ENCODE data around the gene CFAP298. TPM values are rescaled to one million over a fixed set of nuclear protein-coding genes. Genes with fewer than 3 reads are reported as not detected.
"Not testable (repeated sequence)": the region's sequence is repeated elsewhere in the genome, so short reads cannot be mapped to it uniquely, and the experiment has no call there.

CFAP298 gene
- polyA plus RNA-seq, 1 experiment = 21.2 TPM

- CTCF ChIA-PET = interaction anchor here (0.6 to 5.5 kb wide), 2 partner anchors 13 to 901 kb away, joined by 5 to 55 read pairs; no protein-coding TSS in a partner anchor
- Histone ChIP-seq H3K27me3 (ENCODE audit: control insufficient read depth, insufficient read depth, low read length) (no peaks in the 10 kb centered on the region), H3K27ac (ENCODE audit: low read depth, low read length) (peak overlapping the region; percentile 98), H3K9me3 (ENCODE audit: control insufficient read depth, insufficient read depth, low read length) (no peaks in the 10 kb centered on the region), H3K4me3 (ENCODE audit: low read depth, low read length) (peak overlapping the region; percentile 92)
- TF ChIP-seq, protein P1, sequence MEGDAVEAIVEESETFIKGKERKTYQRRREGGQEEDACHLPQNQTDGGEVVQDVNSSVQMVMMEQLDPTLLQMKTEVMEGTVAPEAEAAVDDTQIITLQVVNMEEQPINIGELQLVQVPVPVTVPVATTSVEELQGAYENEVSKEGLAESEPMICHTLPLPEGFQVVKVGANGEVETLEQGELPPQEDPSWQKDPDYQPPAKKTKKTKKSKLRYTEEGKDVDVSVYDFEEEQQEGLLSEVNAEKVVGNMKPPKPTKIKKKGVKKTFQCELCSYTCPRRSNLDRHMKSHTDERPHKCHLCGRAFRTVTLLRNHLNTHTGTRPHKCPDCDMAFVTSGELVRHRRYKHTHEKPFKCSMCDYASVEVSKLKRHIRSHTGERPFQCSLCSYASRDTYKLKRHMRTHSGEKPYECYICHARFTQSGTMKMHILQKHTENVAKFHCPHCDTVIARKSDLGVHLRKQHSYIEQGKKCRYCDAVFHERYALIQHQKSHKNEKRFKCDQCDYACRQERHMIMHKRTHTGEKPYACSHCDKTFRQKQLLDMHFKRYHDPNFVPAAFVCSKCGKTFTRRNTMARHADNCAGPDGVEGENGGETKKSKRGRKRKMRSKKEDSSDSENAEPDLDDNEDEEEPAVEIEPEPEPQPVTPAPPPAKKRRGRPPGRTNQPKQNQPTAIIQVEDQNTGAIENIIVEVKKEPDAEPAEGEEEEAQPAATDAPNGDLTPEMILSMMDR (IDR thresholded peaks at IDR 0.05; ENCODE audit: low read depth, low read length) = no peak
- no peak for DNase-seq (ENCODE audit: low read depth, low spot score)
- POLR2A ChIA-PET = interaction anchor here (1.0 to 1.6 kb wide), 4 partner anchors 115 to 867 kb away, joined by 3 to 4 read pairs (median 4); partner anchors contain the start of genes EVA1C, IFNAR1, SYNJ1 and TMEM50B
Measured at GRCh38 chr21:32612999-32613337, 791 bp upstream of the CFAP298 start.

DNA sequence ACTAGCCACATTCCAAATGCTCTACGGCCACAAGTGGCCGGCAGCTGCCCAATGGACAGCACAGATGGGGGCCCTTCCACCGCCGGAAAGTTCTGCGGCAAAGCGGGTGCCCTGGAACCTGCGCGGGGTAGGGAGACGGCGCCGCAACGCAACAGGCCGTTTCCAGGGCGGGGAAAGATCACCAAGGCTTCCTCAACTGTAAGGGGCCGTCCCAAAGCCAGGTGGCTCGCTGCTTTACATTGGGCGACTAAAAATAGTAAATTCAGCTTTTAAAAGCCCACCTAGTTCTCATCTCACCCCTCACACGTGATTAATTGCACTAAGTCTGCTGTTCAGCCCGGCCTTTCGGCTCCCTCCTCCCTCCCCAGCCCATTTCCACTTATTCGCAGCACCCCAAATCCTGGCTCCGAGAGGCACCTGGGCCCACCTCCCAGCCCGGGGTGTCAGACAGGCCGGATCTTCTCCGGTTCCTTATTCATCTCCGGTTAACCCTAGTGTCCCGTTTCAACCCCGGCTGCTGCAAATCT is 643 bp downstream of the CFAP298 start:
- Histone ChIP-seq H3K4me3 (ENCODE audit: low read depth, low read length) (peak overlapping the region; percentile 92), H3K27me3 (ENCODE audit: control insufficient read depth, insufficient read depth, low read length) (no peaks in the 10 kb centered on the region), H3K27ac (ENCODE audit: low read depth, low read length) (peak overlapping the region; percentile 98), H3K9me3 (ENCODE audit: control insufficient read depth, insufficient read depth, low read length) (no peaks in the 10 kb centered on the region)
- TF ChIP-seq, protein P1 (IDR thresholded peaks at IDR 0.05; ENCODE audit: low read depth, low read length) = no peak
- CTCF ChIA-PET = interaction anchor here (0.6 to 5.5 kb wide), 2 partner anchors 12 to 1432 kb away, joined by 3 to 55 read pairs; no protein-coding TSS in a partner anchor
- POLR2A ChIA-PET = interaction anchor here (1.0 to 1.1 kb wide), 3 partner anchors 11 to 160 kb away, joined by 4 to 7 read pairs (median 5); partner anchors contain the start of genes PAXBP1 and SYNJ1
- no peak for DNase-seq (ENCODE audit: low read depth, low spot score)

- POLR2A ChIA-PET; H3K9me3 ChIP-seq (ENCODE audit: control insufficient read depth, insufficient read depth, low read length): not testable (repeated sequence)
- CTCF ChIA-PET = interaction anchor here (0.6 to 5.5 kb wide), 2 partner anchors 11 to 1432 kb away, joined by 3 to 55 read pairs; no protein-coding TSS in a partner anchor
Measured at GRCh38 chr21:32610940-32611339, 1.2 kb downstream of the CFAP298 start.

DNA sequence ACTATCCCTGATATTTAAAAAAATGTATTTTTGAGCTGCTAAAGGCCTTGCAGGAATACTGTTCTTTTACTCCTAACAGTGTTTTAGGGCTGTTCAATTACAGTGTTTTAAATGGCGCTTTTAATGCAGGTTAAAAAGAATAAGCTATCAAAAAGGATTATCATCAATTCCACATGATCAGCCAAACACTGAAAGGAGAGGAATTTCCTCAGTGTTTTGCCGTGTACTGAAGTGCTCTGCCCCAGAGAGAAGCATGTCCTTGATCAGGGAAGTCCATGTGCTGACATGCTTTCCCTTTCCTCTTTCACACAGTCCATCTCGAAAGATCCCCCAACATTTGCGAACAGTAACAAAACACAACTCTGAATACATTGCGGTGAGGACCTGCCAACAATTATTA is 3.3 kb downstream of the CFAP298 start:
- no peaks in the 10 kb centered on the region for H3K27me3 ChIP-seq (ENCODE audit: control insufficient read depth, insufficient read depth, low read length)
- H3K9me3 ChIP-seq (ENCODE audit: control insufficient read depth, insufficient read depth, low read length) = no peaks in the 10 kb centered on the region
- no peak overlapping the region for H3K4me3 ChIP-seq (ENCODE audit: low read depth, low read length)
- DNase-seq (ENCODE audit: low read depth, low spot score) = no peak
- TF ChIP-seq, protein P1 (IDR thresholded peaks at IDR 0.05; ENCODE audit: low read depth, low read length) = no peak
- H3K27ac ChIP-seq (ENCODE audit: low read depth, low read length) = no peak overlapping the region
- POLR2A ChIA-PET = interaction anchor here (1.2 kb wide), 1 partner anchor 119 kb away, joined by 4 read pairs; no protein-coding TSS in a partner anchor
- CTCF ChIA-PET = interaction anchor here (0.9 to 5.5 kb wide), 4 partner anchors 9 to 351 kb away, joined by 3 to 55 read pairs (median 6); no protein-coding TSS in a partner anchor

More at GRCh38 chr21:32610940-32611339, 1.2 kb downstream of the CFAP298 start:
- H3K27ac ChIP-seq (ENCODE audit: low read depth, low read length); DNase-seq (ENCODE audit: low read depth, low spot score); H3K27me3 ChIP-seq (ENCODE audit: control insufficient read depth, insufficient read depth, low read length): not testable (repeated sequence)
- H3K4me3 ChIP-seq (ENCODE audit: low read depth, low read length) = peak overlapping the region; percentile 50

DNA sequence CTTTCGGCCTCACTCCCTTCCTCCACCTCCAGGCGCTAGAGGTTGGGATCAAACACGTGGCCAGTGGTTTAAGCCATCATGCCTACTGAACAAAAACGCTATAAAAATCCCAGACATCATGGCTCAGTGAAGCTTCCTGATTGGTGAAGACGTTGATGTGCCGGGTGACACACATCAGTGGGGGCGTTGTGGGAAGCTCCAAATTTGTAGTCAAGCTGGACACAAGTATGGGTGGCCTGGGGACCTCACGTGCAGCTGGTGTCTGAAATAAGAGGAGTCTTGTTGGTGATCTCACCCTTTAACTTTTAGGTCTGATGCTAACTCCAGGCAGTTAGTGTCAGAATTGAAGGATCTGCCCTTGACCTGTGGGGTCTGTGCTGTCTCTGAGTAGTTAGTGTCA is 6.7 kb downstream of the CFAP298 start:
- no peak for DNase-seq (ENCODE audit: low read depth, low spot score)

More for the DNA sequence above, 6.7 kb downstream of the CFAP298 start:
- CTCF ChIA-PET = interaction anchor here (1.7 to 2.4 kb wide), 2 partner anchors 191 to 202 kb away, joined by 5 to 8 read pairs; no protein-coding TSS in a partner anchor
- no peaks in the 10 kb centered on the region for H3K27me3 ChIP-seq (ENCODE audit: control insufficient read depth, insufficient read depth, low read length)
- H3K4me3 ChIP-seq (ENCODE audit: low read depth, low read length) = no peak overlapping the region
- POLR2A ChIA-PET = no interaction called here
- H3K27ac ChIP-seq (ENCODE audit: low read depth, low read length) = no peak overlapping the region
- H3K9me3 ChIP-seq (ENCODE audit: control insufficient read depth, insufficient read depth, low read length) = no peaks in the 10 kb centered on the region
- TF ChIP-seq, protein P1 (IDR thresholded peaks at IDR 0.05; ENCODE audit: low read depth, low read length) = no peak
